NCI-H146 treated with DMSO at 0.1 percent for 48 hours (cell line): ENCODE measurements around the gene CNGA2.
"Not testable (repeated sequence)": the region's sequence is repeated elsewhere in the genome, so short reads cannot be mapped to it uniquely, and the experiment has no call there.

Experiments used
- DNase-seq: peaks from one replicate; lab custom pipeline; 2025; ENCODE audit not compliant: unreplicated experiment; lab: John Stamatoyannopoulos, UW

The CNGA2 gene

GRCh38 chrX:151734446-151734845 lies at the start of gene CNGA2:
CNGA2 (plus strand) TSS chrX:151734746; CDS start chrX:151738484, 3,738 bp downstream.
- DNase-seq: no peak

GRCh38 chrX:151687635-151688034 lies 46.9 kb upstream of the CNGA2 start:
- DNase-seq: no peak

- DNase-seq: no peak
Observed at GRCh38 chrX:151688695-151689094, 45.9 kb upstream of the CNGA2 start.

DNA sequence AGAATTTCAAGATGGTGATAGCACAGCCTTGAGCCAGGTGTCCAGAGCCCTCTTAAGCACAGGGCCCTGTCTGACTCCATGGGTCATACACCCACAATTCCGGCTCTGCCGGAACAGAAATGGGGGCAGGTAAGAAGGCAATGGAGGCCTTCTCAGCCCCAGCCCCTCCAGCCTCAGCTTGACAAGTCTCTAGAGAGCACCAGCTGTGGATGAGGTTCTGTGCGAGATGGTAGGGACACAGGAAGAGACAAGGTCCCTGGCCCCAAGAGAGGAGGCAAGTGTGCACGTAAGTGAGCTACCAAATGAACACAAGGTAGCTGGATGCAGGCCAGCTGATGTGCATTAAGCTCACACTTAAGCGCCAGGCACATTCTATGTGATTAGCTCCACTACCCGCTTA lies 41.7 kb upstream of the CNGA2 start:
- no peak for DNase-seq

GRCh38 chrX:151694121-151694520 lies 40.4 kb upstream of the CNGA2 start:
- no peak for DNase-seq

- DNase-seq: no peak
Observed at GRCh38 chrX:151694661-151695582, 39.6 kb upstream of the CNGA2 start, which contains the start of gene PRRG3. PRRG3 (plus strand) TSS chrX:151695458; CDS start chrX:151698815, 3,357 bp downstream.

- no peak for DNase-seq
Observed at GRCh38 chrX:151695583-151696340, 38.8 kb upstream of the CNGA2 start.

DNA sequence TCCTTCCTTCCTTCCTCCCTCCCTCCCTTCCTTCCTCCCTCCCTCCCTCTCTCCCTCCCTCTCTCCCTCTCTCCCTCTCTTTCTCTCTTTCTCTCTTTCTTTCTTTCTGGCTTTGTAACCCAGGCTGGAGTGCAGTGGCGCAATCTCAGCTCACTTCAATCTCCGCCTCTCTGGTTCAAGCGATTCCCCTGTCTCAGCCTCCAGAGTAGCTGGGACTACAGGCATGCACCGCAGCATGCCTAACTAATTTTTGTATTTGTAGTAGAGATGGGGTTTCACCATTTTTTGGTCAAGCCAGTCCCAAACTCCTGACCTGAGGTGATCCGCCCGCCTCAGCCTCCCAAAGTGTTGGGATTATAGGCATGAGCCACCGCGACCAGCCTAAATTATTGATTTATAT lies 37.5 kb upstream of the CNGA2 start:
- DNase-seq: not testable (repeated sequence)

DNA sequence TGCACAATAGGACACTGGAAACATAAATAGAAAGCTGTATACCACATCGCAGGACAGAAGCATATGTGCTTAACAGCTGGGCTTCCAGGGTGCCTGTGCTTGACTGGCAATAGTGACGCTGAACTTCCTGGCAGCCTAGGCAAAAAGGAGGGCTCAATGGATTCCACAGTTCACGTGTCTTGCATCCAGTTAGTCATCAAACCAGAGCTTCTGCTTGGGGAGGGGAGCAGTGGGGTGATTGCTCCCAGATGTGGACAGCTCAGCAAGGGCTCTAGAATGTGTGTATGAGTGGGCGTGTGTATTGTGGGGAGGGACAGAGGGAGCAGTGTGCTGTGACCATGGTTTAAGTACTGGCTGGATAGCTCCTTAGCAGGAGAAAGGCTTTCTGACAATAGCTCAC lies 37.0 kb upstream of the CNGA2 start:
- DNase-seq: no peak

GRCh38 chrX:151698485-151698884 lies 36.1 kb upstream of the CNGA2 start:
- DNase-seq: no peak

DNA sequence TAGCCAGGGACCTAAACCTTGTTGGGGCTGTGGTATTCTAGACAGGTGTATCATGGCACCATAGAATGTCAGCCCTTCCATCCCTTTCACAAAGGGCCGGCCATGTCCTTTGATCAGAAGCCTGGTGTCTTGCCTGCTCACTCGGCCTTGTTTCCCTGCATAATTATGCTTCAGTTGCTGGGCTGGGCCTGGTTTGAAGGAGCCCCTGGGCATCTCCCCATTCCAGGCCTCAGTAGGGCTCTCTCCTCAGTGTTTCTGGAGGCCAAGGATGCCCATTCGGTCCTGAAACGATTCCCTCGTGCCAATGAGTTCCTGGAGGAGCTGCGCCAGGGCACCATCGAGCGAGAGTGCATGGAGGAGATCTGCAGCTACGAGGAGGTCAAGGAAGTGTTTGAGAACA lies 34.8 kb upstream of the CNGA2 start:
- DNase-seq: no peak

DNA sequence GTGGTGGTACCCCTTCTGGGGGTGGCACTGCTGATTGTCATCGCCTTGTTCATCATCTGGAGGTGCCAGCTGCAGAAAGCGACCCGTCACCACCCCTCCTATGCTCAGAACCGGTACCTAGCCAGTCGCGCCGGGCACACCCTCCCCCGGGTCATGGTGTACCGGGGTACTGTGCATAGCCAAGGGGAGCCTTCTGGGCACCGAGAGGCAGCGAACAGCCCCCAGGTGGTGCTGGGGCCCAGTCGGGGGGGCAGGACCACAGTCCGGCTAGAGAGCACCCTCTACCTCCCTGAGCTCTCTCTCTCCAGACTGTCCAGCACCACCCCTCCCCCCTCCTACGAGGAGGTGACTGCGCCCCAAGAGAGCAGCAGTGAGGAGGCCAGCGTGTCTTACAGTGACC lies 34.0 kb upstream of the CNGA2 start:
- DNase-seq: no peak

DNA sequence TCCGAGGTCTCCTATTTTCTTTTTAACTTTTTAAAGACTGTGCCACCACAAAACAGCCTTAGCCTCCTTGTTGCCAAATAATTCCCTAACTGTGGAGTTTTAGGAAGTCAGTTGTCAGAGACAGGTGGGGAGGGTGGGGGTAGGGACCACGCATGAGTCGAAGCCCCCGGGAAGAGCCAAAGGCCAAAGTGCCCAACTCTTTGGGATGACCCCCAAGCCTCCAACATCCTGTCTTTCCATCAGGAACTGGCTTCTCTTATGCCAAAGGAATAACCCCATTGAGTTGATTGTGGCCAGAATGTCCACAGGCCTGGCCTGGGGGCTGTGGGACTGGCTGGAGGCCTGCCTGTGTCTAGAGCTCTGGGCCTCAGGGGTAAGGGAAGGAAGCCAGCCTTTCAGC lies 33.5 kb upstream of the CNGA2 start:
- DNase-seq: no peak

DNA sequence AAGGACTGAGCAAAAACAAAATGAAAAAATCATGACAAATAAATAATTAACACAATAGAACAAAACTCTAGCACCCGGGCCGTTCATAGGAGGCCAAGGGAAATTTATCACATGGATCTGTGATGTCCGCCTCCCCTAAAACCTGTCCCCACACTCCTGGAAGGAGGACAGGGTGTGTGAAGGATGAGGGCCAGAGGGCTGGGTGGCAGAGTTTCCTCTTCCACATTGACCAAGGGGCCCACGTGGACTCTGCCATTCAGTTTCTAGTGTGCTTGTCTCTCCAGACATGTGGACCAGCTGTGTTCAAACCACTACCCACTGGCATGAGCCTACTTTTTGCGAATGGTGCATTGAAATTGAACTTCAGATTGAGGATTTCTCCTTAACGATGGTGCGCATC lies 33.0 kb upstream of the CNGA2 start:
- DNase-seq: no peak

DNA sequence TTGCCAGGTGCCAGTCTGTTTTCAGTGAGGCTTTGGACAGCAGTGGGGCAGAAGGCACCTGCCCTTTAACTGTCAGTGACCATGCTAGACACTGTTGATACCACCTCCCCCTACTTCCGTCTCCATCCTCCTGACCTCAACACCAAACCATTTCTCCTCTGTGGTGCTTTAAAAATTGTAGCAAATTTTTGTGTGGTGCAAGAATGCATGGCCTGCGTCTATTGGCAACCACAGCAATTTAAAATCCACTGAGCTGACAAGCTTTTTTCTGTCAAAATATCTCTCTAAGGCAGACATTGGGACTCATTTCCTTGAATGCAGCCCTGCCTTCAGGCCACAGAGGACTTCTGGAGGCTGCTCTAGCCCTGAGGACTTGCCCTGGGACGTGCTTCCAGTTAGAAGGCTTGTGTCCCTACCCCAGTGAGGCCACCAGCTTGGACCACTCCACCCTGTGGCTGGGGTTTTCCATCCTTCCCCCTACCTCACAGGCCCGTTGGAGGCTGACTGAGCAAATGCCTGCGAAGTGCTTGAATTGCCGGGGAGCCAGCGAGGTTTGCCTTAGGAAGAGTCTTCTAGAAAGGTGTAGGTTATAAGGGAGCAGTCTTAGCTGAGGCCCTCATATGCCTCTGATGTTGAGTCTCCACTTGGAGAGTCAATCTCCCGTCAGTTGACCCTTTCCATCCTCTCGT lies 32.4 kb upstream of the CNGA2 start:
- DNase-seq: no peak

- no peak for DNase-seq
Observed at GRCh38 chrX:151702741-151703340, 31.7 kb upstream of the CNGA2 start.

GRCh38 chrX:151703487-151703886 lies 31.1 kb upstream of the CNGA2 start:
- DNase-seq: no peak

- DNase-seq: no peak
Observed at GRCh38 chrX:151704041-151704663, 30.4 kb upstream of the CNGA2 start.

- no peak for DNase-seq
Observed at GRCh38 chrX:151708821-151709220, 25.7 kb upstream of the CNGA2 start.

DNA sequence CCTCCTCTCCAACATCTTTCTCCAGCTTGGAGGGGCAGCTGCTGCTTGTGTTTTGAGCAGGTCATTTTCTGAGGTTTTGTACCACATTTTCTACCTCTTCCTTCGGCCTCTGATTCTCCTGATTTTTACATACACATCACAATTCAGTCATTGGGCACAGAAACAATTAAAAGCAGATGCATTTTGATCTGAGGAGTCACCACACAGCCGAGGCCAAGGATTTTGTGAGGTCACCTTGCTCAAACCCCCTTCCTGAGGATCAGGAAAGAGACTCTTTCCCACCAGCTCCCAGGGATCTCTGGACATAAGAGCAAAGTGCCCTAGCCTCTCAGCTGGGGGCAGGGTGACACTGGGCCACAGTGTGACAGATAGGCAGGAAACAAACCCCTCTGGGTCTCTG lies 24.1 kb upstream of the CNGA2 start:
- DNase-seq: no peak

DNA sequence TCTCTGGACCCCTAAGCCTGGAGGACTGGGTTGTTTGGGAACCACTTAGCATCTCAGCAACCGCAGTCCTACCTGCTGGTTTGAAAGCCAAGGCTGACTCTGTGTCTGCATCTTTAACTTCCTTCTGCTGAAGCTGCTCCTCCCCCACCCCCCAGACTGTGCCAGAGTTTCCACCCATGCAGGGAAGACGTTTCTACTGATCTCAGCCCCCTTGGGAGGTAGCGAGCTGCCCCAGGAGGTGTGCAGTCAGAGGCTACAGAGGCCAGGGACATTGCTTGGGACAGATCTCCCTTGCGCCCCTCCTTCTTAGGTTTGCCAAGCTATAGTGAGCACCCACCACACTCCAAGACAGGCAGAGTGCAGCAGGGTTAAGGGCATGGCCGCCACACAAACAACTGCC lies 23.4 kb upstream of the CNGA2 start:
- DNase-seq: no peak
